ENCODE data around the gene CCDC88B. TPM values are rescaled to one million over a fixed set of nuclear protein-coding genes. Genes with fewer than 3 reads are reported as not detected.

CCDC88B gene
- total and polyA plus RNA-seq, 4 donors, result 13.6 to 56.8 (median 43.4) TPM

DNA sequence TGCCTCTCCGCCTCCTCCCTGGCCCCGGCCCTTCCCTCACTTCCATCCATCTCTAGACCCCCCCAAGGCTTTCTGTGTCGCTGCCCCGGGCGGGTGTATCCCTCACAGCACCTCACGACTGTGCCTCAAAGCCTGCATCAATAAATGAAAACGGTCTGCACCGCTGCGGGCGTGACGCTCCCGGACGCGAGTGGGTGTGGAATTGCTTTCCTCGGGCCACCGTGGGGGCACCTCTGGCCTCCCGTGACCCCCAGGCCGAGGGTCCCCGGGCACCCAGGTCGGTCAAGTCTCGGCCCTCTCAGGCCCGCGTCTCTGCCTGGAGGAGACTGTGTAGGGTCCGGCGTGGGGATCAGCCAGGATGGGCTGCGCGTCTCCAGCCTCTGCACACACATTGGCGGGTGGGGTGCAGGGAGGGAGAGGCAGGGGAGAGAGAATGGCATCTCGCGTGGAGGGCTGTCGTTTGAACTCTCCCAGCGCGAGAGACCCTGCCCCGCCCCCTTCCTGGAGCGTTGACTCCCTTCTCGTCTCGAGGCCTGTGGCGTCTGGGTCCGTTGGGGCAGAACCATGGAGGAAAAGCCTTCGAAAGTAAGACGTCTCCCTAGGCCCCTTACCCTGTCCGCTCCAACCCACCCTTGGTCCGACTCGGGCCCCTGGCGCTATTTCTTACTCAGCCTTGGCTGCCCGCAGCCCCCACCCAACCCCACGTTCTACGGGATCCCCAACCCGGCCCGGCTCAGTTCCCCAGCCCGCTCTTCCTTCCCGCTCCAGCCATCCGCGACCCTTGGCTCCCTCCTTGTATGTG lies 40.0 kb upstream of the CCDC88B start, which contains the start of gene CATSPERZ:
CATSPERZ (plus strand) TSS at position 512 of the 802 bp plus-strand sequence; CDS start at position 565, 53 bp downstream.
- Histone ChIP-seq H3K27me3 (ENCODE audit: control insufficient read depth in 3 of 3, insufficient read depth in 3 of 3, low read length in 2 of 3) (peaks cover 0 to 65% (median 60%) of the 10 kb centered on the region in 3 donors), H3K9me3 (ENCODE audit: control insufficient read depth in 4 of 4, insufficient read depth in 3 of 4, low read length in 3 of 4) (no peaks in the 10 kb centered on the region), H3K36me3 (ENCODE audit: control insufficient read depth in 4 of 4, insufficient read depth in 4 of 4, low read length in 4 of 4) (no peaks in the 10 kb centered on the region), H3K4me3 (no peak within 1 kb of the TSS), H3K4me1 (ENCODE audit: control insufficient read depth in 5 of 5, insufficient read depth in 5 of 5, low read length in 5 of 5) (peaks cover 0 to 18% (median 10%) of the 10 kb centered on the region in 5 donors), H3K27ac (ENCODE audit: low read depth in 1 of 2, low read length in 1 of 2) (peak within 1 kb of the TSS in 1 of 2 donors; percentile 15), H3K9ac (ENCODE audit: insufficient read depth in 1 of 2, low read length in 2 of 2) (no peak within 1 kb of the TSS)
- WGBS, 2 donors, result 4 to 5% methylated on average over 49 to 54 of the region's 54 CpGs
- TF ChIP-seq, protein P1, sequence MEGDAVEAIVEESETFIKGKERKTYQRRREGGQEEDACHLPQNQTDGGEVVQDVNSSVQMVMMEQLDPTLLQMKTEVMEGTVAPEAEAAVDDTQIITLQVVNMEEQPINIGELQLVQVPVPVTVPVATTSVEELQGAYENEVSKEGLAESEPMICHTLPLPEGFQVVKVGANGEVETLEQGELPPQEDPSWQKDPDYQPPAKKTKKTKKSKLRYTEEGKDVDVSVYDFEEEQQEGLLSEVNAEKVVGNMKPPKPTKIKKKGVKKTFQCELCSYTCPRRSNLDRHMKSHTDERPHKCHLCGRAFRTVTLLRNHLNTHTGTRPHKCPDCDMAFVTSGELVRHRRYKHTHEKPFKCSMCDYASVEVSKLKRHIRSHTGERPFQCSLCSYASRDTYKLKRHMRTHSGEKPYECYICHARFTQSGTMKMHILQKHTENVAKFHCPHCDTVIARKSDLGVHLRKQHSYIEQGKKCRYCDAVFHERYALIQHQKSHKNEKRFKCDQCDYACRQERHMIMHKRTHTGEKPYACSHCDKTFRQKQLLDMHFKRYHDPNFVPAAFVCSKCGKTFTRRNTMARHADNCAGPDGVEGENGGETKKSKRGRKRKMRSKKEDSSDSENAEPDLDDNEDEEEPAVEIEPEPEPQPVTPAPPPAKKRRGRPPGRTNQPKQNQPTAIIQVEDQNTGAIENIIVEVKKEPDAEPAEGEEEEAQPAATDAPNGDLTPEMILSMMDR (IDR thresholded peaks at IDR 0.05; ENCODE audit: control extremely low read depth, extremely low read depth), result no peak
- no peak for ATAC-seq (ENCODE audit: insufficient read depth, low FRiP score)
- DNase-seq, result no peak

DNA sequence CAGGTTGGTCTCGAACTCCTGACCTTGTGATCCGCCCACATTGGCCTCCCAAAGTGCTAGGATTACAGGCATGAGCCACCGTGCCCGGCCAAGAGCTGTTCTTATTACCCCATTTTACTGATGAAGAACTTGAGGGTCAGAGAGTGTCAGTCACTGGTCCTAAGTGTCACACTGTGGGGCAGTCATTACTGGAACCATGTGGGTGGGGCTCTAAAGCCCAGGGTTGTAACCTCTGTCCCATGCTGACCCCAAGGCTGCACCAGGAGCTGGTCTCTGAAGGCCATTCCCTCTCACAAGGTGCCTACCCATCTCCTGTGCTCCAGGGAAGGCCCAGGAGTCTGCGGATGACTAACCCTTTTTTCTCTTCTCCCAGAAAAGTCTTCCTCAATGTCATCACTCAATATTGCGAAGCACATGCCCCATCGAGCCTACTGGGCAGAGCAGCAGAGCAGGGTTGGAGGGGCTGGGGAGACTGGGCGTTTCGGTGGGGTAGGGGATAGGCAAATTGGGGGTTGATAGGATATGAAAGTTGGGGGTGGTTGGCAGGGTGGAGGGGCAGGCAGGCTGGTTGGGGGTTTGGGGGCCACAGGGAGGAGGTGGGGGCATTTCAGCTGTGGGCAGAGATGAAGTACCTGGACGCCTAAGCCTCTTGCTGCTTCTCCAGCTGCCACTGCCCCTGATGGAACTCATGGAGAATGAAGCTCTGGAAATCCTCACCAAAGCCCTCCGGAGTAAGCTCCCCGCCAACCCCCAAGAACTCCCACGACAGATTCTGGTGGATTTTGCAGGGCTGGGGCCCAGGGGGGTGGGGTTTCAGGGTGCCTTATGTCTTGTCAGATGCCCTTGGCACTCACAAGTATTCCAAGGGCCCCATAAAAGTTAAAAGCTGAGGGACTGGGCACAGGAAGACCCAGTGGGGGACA lies 36.6 kb upstream of the CCDC88B start:
- no peak overlapping the region for H3K9ac ChIP-seq (ENCODE audit: insufficient read depth in 1 of 2, low read length in 2 of 2)
- H3K4me1 ChIP-seq (ENCODE audit: control insufficient read depth in 5 of 5, insufficient read depth in 5 of 5, low read length in 5 of 5), result peaks cover 0 to 31% (median 8%) of the 10 kb centered on the region in 5 donors
- no peak overlapping the region for H3K4me3 ChIP-seq
- H3K9me3 ChIP-seq (ENCODE audit: control insufficient read depth in 4 of 4, insufficient read depth in 3 of 4, low read length in 3 of 4), result no peaks in the 10 kb centered on the region
- WGBS, 2 donors, result 86 to 87% methylated on average over 13 of the region's 13 CpGs
- no peaks in the 10 kb centered on the region for H3K36me3 ChIP-seq (ENCODE audit: control insufficient read depth in 4 of 4, insufficient read depth in 4 of 4, low read length in 4 of 4)
- peak overlapping the region in 1 of 2 donors; percentile 96 for H3K27ac ChIP-seq (ENCODE audit: low read depth in 1 of 2, low read length in 1 of 2)
- ATAC-seq (ENCODE audit: insufficient read depth, low FRiP score) (no peak), DNase-seq (no peak)
- peaks cover 0 to 32% (median 27%) of the 10 kb centered on the region in 3 donors for H3K27me3 ChIP-seq (ENCODE audit: control insufficient read depth in 3 of 3, insufficient read depth in 3 of 3, low read length in 2 of 3)
- TF ChIP-seq, protein P1 (IDR thresholded peaks at IDR 0.05; ENCODE audit: control extremely low read depth, extremely low read depth), result no peak

DNA sequence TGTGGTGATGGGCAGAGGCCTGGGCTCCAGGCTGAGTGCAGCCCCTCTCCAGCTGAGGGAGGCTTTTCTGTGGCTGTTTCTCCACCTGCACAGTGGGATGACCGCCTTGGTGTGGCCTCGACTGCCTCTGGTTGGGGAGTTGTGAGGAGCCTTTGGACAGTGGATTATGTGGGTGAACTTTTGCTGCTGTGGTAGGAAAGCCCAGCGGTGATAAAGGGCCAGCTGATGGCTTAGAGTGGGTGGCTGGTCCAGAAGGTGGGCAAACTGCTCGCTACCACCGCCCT lies 36.0 kb upstream of the CCDC88B start:
- H3K9me3 ChIP-seq (ENCODE audit: control insufficient read depth in 4 of 4, insufficient read depth in 3 of 4, low read length in 3 of 4), result no peaks in the 10 kb centered on the region
- ATAC-seq (ENCODE audit: insufficient read depth, low FRiP score) (no peak), DNase-seq (no peak)
- H3K27me3 ChIP-seq (ENCODE audit: control insufficient read depth in 3 of 3, insufficient read depth in 3 of 3, low read length in 2 of 3), result peaks cover 0 to 26% (median 21%) of the 10 kb centered on the region in 3 donors
- H3K27ac ChIP-seq (ENCODE audit: low read depth in 1 of 2, low read length in 1 of 2), result peak overlapping the region in 1 of 2 donors; percentile 96
- H3K36me3 ChIP-seq (ENCODE audit: control insufficient read depth in 4 of 4, insufficient read depth in 4 of 4, low read length in 4 of 4), result no peaks in the 10 kb centered on the region
- peaks cover 0 to 29% (median 8%) of the 10 kb centered on the region in 5 donors for H3K4me1 ChIP-seq (ENCODE audit: control insufficient read depth in 5 of 5, insufficient read depth in 5 of 5, low read length in 5 of 5)
- H3K9ac ChIP-seq (ENCODE audit: insufficient read depth in 1 of 2, low read length in 2 of 2), result no peak overlapping the region
- TF ChIP-seq, protein P1 (IDR thresholded peaks at IDR 0.05; ENCODE audit: control extremely low read depth, extremely low read depth), result no peak
- 46 to 50% methylated on average over 5 of the region's 5 CpGs for WGBS, 2 donors
- H3K4me3 ChIP-seq, result no peak overlapping the region

Measured in lung (tissue), 12 donors.